ENCODE data around the gene C4orf46.

C4orf46 gene

GRCh38 chr4:158652920-158653319 is 18.8 kb downstream of the C4orf46 start:
- DNase-seq (ENCODE audit: low spot score): no peak

- DNase-seq (ENCODE audit: low spot score): no peak
Measured at GRCh38 chr4:158649111-158649680, 22.5 kb downstream of the C4orf46 start.

- no peak for DNase-seq (ENCODE audit: low spot score)
Measured at GRCh38 chr4:158644760-158645159, 26.9 kb downstream of the C4orf46 start.

DNA sequence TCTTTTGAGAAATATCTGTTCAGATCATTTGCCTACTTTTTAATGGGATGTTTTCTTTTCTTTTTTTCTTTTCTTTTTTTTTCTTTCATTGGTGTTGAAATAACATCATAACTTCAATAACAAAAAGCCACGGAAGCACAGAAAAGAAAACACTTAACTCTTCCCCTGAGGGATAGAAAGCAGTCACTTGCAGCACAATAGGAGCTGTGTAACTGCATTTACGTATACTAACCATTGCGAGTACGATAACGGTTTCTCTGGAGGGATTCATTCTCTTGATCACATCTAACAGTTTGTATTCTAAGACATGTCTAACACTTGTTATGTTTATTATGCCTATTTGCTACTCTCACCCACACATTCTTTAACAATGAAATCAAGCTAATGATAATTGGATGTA is 27.3 kb downstream of the C4orf46 start:
- no peak for DNase-seq (ENCODE audit: low spot score)

- no peak for DNase-seq (ENCODE audit: low spot score)
Measured at GRCh38 chr4:158636619-158637018, 35.1 kb downstream of the C4orf46 start.

DNA sequence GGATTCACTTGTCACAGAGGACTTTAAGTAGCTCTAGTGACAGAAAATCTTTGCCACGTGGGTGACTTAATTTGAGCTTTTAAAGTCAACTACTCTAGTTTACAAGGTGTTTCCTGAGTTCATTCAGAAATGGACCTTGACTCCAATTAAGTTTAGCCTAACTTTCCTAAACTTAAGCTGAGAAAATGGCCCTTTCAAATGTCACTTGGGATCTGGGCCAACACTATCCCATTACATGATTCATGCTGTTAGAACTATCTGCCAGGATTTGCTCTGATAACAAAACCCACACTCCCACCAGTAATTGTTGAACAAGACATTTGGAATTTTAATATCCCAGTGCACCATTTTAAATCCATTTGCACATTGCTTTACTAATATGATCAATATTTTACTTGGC is 40.8 kb downstream of the C4orf46 start:
- DNase-seq (ENCODE audit: low spot score): no peak

DNA sequence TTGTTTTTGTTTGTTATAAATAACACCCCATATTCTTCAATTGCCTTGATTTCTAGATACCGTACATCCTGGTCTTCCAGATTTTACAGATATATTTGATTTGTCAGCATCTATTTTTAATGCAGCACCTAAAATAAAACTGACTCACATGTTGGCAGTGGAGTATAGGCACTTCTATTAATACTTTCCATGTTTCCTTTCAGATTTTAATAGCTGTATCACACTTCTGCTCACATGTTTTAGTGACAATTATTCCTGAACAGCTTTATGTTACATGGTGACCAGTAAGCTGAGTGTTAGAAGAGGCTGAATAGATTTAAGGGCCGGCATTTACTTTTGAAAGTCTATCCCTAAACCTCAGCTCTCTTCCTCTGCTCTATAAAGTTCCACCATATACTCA is 46.1 kb downstream of the C4orf46 start:
- DNase-seq (ENCODE audit: low spot score): peak; percentile 4

DNA sequence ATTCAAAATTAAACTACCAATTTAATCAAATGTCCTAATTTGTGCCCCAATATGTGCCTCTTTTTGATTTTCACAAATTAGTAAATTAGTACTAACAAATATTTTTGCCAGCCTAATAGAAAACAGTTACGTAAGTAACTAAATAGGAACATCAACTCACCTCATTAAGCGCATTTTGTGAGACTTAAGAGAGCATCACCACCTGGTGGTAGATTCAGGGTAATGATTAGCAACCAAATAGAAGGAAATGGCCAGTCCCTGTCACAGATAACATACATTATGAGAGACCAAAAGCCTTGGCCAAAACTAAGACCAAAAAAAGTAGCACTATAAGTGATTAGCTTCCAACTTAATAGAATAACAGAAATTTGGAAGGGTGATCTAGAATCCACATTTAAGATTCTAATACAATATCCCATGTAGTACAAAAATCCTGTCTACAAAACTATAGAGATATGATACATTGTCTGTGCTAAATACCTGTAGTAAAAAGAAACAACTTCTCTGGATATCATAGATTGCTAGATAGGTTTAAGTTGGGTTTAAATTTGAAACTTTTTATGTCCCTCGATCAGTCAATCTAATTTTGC is 46.7 kb downstream of the C4orf46 start:
- peak; percentile 61 for DNase-seq (ENCODE audit: low spot score)

DNA sequence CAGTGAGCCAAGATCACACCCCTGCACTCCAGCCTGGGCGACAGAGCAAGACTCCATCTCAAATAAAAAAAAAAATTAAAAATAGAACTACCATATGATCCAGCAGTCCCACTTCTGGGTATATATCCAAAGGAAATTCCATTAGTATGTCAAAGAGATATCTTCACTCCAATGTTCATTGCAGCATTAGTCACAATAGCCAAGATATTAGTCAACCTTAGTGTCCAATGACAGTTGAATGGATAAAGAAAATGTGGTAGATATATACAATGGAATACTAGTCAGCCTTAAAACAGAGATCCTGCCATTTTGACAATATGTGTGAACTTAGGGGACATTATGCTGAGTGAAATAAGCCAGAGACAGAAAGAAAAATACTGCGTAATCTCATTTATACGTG is 49.4 kb downstream of the C4orf46 start:
- DNase-seq (ENCODE audit: low spot score): no peak

GRCh38 chr4:158621729-158622128 is 50.0 kb downstream of the C4orf46 start:
- DNase-seq (ENCODE audit: low spot score): no peak

DNA sequence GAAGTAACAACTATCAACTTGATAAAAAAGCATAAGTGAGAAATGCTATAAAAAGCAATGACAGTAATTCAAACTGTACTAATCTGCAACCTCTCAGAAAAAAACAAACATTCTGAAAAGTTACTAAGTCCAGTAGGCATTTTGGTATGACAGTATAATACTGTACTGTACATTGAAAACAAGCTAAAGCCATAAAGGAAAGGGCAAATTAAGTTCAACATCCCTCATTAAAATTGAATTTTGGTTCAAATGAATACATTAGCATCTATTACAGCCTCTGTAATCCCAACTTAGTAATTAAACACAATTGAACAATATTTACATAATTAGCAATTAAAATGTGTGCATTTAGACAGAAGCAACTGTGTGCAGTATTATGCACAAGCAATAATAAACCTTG is 53.7 kb downstream of the C4orf46 start:
- no peak for DNase-seq (ENCODE audit: low spot score)

All from kidney capillary endothelial cell (primary cell).